H1 (cell line): ENCODE measurements around the gene TCFL5. TPM values are rescaled to one million over a fixed set of nuclear protein-coding genes. Genes with fewer than 3 reads are reported as not detected.

Source experiments
- CTCF ChIA-PET: fragments of 300-600 bp; sonication (Branson Sonifier 250); formaldehyde crosslinking; loops from one replicate; lab custom pipeline; 2021; ENCODE audit not compliant: partially characterized antibody; lab: Charles Lee
- POLR2A ChIA-PET: fragments of 300-600 bp; sonication (Branson Sonifier 250); formaldehyde crosslinking; loops from one replicate; lab custom pipeline; 2021; ENCODE audit warnings: inconsistent platforms; ENCODE audit not compliant: partially characterized antibody; lab: Charles Lee
- DNase-seq, 2 experiments: peaks; one replicate each; pipeline versions ENCODE4 v3.0.0 to v3.0.0-alpha.2; 2010 to 2022; ENCODE audit warnings: low spot score in 2 of 2, low read depth in 1 of 2, mixed read lengths in 1 of 2
- FAIRE-seq: peaks from 2 replicates; lab custom pipeline; 2011; peaks lifted over from hg19 to GRCh38; lab: Jason Lieb, UNC
- H2AFZ ChIP-seq: 2 replicates; pipeline ENCODE4 v1.8.1; 2012; ENCODE audit warnings: low read length, inconsistent platforms
- H2AK5ac ChIP-seq: 2 replicates; pipeline ENCODE4 v1.6.1; 2013; ENCODE audit warnings: low read depth, low read length
- H2BK120ac ChIP-seq: replicated peaks from 2 replicates; pipeline ENCODE3; 2013; ENCODE audit warnings: low read depth, low read length, inconsistent platforms
- H2BK12ac ChIP-seq: 2 replicates; pipeline ENCODE4 v1.6.1; 2013; ENCODE audit warnings: low read depth, low read length
- H2BK15ac ChIP-seq: 2 replicates; pipeline ENCODE4 v1.6.1; 2013; ENCODE audit warnings: low read length
- H2BK20ac ChIP-seq: 2 replicates; pipeline ENCODE4 v1.6.1; 2013; ENCODE audit warnings: low read length
- H2BK5ac ChIP-seq: 2 replicates; pipeline ENCODE4 v1.6.1; 2013; ENCODE audit warnings: low read depth, low read length
- H3K14ac ChIP-seq: 2 replicates; pipeline ENCODE4 v1.6.1; 2013; ENCODE audit warnings: inconsistent platforms; ENCODE audit not compliant: insufficient read length
- H3K18ac ChIP-seq: 2 replicates; pipeline ENCODE4 v1.6.1; 2013; ENCODE audit warnings: low read length; ENCODE audit errors: extremely low read depth
- H3K23ac ChIP-seq: 2 replicates; pipeline ENCODE4 v1.6.1; 2013; ENCODE audit warnings: inconsistent platforms; ENCODE audit not compliant: insufficient read length
- H3K23me2 ChIP-seq: 2 replicates; pipeline ENCODE4 v1.6.1; 2013; ENCODE audit warnings: low read depth, low read length
- H3K27ac ChIP-seq: 2 replicates; pipeline ENCODE4 v1.6.1; 2011; ENCODE audit warnings: low read depth, low read length, inconsistent platforms
- H3K27me3 ChIP-seq, 4 experiments: replicated peaks in 1 of 4; 1 replicate in 1 of 4; 2 replicates in 3 of 4; pipeline versions ENCODE4 v1.6.1 to v1.8.1; 2011 to 2013; ENCODE audit warnings: low read length in 3 of 4, mild to moderate bottlenecking in 3 of 4, inconsistent platforms in 2 of 4, mixed read lengths in 2 of 4, moderate library complexity in 1 of 4; ENCODE audit not compliant: control insufficient read depth in 3 of 4, insufficient read depth in 3 of 4; ENCODE audit errors: extremely low read depth in 1 of 4
- H3K36me3 ChIP-seq, 4 experiments: 2 replicates each; pipeline versions ENCODE4 v1.6.1 to v1.8.1; 2011 to 2013; ENCODE audit warnings: mild to moderate bottlenecking in 4 of 4, low read length in 3 of 4, moderate library complexity in 2 of 4, control low read depth in 1 of 4, inconsistent platforms in 1 of 4; ENCODE audit not compliant: insufficient read depth in 4 of 4, control insufficient read depth in 2 of 4
- H3K4ac ChIP-seq: replicated peaks from 2 replicates; pipeline ENCODE3; 2013; ENCODE audit warnings: low read length, low read depth, mixed read lengths, inconsistent platforms; ENCODE audit not compliant: insufficient read length
- H3K4me1 ChIP-seq, 4 experiments: replicated peaks in 1 of 4; 1 replicate in 1 of 4; 2 replicates in 3 of 4; pipeline versions ENCODE4 v1.6.1 to v1.8.1; 2011 to 2013; ENCODE audit warnings: low read length in 3 of 4, inconsistent platforms in 2 of 4, mixed read lengths in 1 of 4; ENCODE audit not compliant: insufficient read depth in 4 of 4, control insufficient read depth in 3 of 4
- H3K4me2 ChIP-seq, 2 experiments: 2 replicates each; pipeline versions ENCODE4 v1.6.1 to v1.8.1; 2011 to 2013; ENCODE audit warnings: low read depth in 2 of 2, low read length in 2 of 2, control low read depth in 1 of 2, inconsistent platforms in 1 of 2, mild to moderate bottlenecking in 1 of 2; ENCODE audit not compliant: insufficient read depth in 1 of 2
- H3K4me3 ChIP-seq, 4 experiments: fragments of 200-600, 300-600 bp in 1 of 4; sonication (generic), shearing (Covaris generic), sonication (Bioruptor Twin) in 1 of 4; 2 replicates each; pipeline versions ENCODE4 v1.5.1 to v1.8.1; 2011 to 2016; ENCODE audit warnings: low read length in 4 of 4, low read depth in 3 of 4, control low read depth in 2 of 4, inconsistent platforms in 2 of 4, mild to moderate bottlenecking in 2 of 4, mixed read lengths in 1 of 4, moderate library complexity in 1 of 4; ENCODE audit not compliant: insufficient read depth in 2 of 4; ENCODE audit errors: extremely low read depth in 1 of 4
- H3K56ac ChIP-seq: replicated peaks from 2 replicates; pipeline ENCODE3; 2013; ENCODE audit warnings: low read depth, mild to moderate bottlenecking, mixed read lengths, low read length, inconsistent platforms; ENCODE audit not compliant: insufficient read length
- H3K79me1 ChIP-seq: 2 replicates; pipeline ENCODE4 v1.6.1; 2013; ENCODE audit warnings: low read depth, low read length, control low read depth
- H3K79me2 ChIP-seq, 2 experiments: 2 replicates each; pipeline versions ENCODE4 v1.6.1 to v1.8.1; 2012 to 2013; ENCODE audit warnings: low read length in 2 of 2, mild to moderate bottlenecking in 2 of 2, inconsistent platforms in 1 of 2; ENCODE audit not compliant: insufficient read depth in 2 of 2, control insufficient read depth in 1 of 2
- H3K9ac ChIP-seq, 4 experiments: replicated peaks in 1 of 4; 1 replicate in 1 of 4; 2 replicates in 3 of 4; pipeline versions ENCODE4 v1.6.1 to v1.8.1; 2011 to 2013; ENCODE audit warnings: low read depth in 3 of 4, low read length in 3 of 4, control low read depth in 2 of 4, mild to moderate bottlenecking in 2 of 4, moderate library complexity in 2 of 4, inconsistent platforms in 1 of 4; ENCODE audit errors: extremely low read depth in 1 of 4
- H3K9me3 ChIP-seq, 2 experiments: 2 replicates each; pipeline versions ENCODE4 v1.6.1 to v1.8.1; 2012 to 2013; ENCODE audit warnings: mild to moderate bottlenecking in 2 of 2, moderate library complexity in 2 of 2, control low read depth in 1 of 2, inconsistent platforms in 1 of 2, low read depth in 1 of 2, low read length in 1 of 2, mixed read lengths in 1 of 2; ENCODE audit not compliant: insufficient read depth in 2 of 2
- H4K20me1 ChIP-seq, 2 experiments: replicated peaks in 1 of 2; 2 replicates each; pipeline versions ENCODE3 to v1.8.1; 2011 to 2013; ENCODE audit warnings: inconsistent platforms in 2 of 2, low read length in 2 of 2, mild to moderate bottlenecking in 1 of 2; ENCODE audit not compliant: insufficient read depth in 2 of 2, control insufficient read depth in 1 of 2
- H4K5ac ChIP-seq: 2 replicates; pipeline ENCODE4 v1.6.1; 2013; ENCODE audit warnings: low read length, low read depth, mixed read lengths, inconsistent platforms; ENCODE audit not compliant: insufficient read length
- H4K8ac ChIP-seq: 2 replicates; pipeline ENCODE4 v1.8.0; 2013; ENCODE audit warnings: mild to moderate bottlenecking, moderate library complexity, low read length, inconsistent platforms; ENCODE audit not compliant: insufficient read depth; ENCODE audit errors: extremely low read depth
- H4K91ac ChIP-seq: replicated peaks from 2 replicates; pipeline ENCODE3; 2013; ENCODE audit warnings: low read length, mixed read lengths, inconsistent platforms; ENCODE audit not compliant: insufficient read length
- CBX5 ChIP-seq: fragments of 300-800, 300-1000 bp; sonication (generic); IDR thresholded peaks from 2 replicates; pipeline ENCODE4 v1.7.1; 2016; ENCODE audit warnings: antibody characterized with exemption, low read length, low read depth
- FOSL1 ChIP-seq: IDR thresholded peaks from 2 replicates; pipeline ENCODE4 v1.6.1; 2011; ENCODE audit warnings: mild to moderate bottlenecking, low read depth, low read length, moderate library complexity; ENCODE audit not compliant: insufficient read depth
- GABPA ChIP-seq: IDR thresholded peaks from 2 replicates; pipeline ENCODE4 v1.6.1; 2011; ENCODE audit warnings: mild to moderate bottlenecking, low read length, moderate library complexity, borderline replicate concordance; ENCODE audit not compliant: insufficient read depth
- RAD21 ChIP-seq, 2 experiments: IDR thresholded peaks in 1 of 2; conservative IDR thresholded peaks in 1 of 2; 2 replicates each; pipeline ENCODE4 v1.6.1; 2011; ENCODE audit warnings: low read depth in 2 of 2, low read length in 2 of 2, improper control_type of control experiment in 1 of 2, inconsistent platforms in 1 of 2, mild to moderate bottlenecking in 1 of 2, moderate library complexity in 1 of 2
- WGBS, 2 experiments: shearing (Covaris generic) in 1 of 2; methylation state at CpG; one replicate each; pipeline versions ENCODE4 v1.1.6 to v1.1.7; 2013 to 2015; ENCODE audit warnings: low lambda C conversion rate in 2 of 2, mixed read lengths in 2 of 2, inconsistent platforms in 1 of 2, low coverage in 1 of 2, missing lambda C conversion rate in 1 of 2; ENCODE audit not compliant: insufficient replicate concordance in 2 of 2, insufficient coverage in 1 of 2, insufficient read length in 1 of 2; ENCODE audit errors: extremely low coverage in 1 of 2, missing lambda C conversion rate in 1 of 2; 5-methylcytosine and 5-hydroxymethylcytosine counted together
- polyA plus RNA-seq, 7 experiments: library from polyadenylated mRNA; depleted of rRNA in 3 of 7; stranded (reverse) in 5 of 7; unstranded in 2 of 7; fragments of >200 nt in 5 of 7; fragments of 200-250 nt in 2 of 7; gene quantifications; 1 replicate in 5 of 7; 2 replicates in 1 of 7; 4 replicates in 1 of 7; pipeline versions ENCODE4 v1.2.1 to v1.2.3, GENCODE V29; 2011 to 2013; ENCODE audit warnings: missing spikeins in 2 of 7, mixed read lengths in 2 of 7
- total RNA-seq: library from RNA; stranded (reverse); fragmentation: NEBNext Ultra II Directional; extraction: Animal tissue kit (Norgen Biotek cat#: 25700); gene quantifications from 2 replicates; pipeline ENCODE4 v1.2.1, GENCODE V29; 2021
- TF ChIP-seq, protein P1 (sequence below): IDR thresholded peaks from 2 replicates; pipeline ENCODE4 v1.6.1; 2012; ENCODE audit warnings: inconsistent platforms
- TF ChIP-seq, protein P2 (sequence below): IDR thresholded peaks from 2 replicates; pipeline ENCODE4 v1.6.1; 2011; ENCODE audit warnings: low read length, improper control_type of control experiment

Gene TCFL5
- total and polyA plus RNA-seq, 2 of the 8 experiments (the other 6 are each of a cell fraction or from before 2014, with no cell fraction given): 6.2 to 15.0 TPM

DNA sequence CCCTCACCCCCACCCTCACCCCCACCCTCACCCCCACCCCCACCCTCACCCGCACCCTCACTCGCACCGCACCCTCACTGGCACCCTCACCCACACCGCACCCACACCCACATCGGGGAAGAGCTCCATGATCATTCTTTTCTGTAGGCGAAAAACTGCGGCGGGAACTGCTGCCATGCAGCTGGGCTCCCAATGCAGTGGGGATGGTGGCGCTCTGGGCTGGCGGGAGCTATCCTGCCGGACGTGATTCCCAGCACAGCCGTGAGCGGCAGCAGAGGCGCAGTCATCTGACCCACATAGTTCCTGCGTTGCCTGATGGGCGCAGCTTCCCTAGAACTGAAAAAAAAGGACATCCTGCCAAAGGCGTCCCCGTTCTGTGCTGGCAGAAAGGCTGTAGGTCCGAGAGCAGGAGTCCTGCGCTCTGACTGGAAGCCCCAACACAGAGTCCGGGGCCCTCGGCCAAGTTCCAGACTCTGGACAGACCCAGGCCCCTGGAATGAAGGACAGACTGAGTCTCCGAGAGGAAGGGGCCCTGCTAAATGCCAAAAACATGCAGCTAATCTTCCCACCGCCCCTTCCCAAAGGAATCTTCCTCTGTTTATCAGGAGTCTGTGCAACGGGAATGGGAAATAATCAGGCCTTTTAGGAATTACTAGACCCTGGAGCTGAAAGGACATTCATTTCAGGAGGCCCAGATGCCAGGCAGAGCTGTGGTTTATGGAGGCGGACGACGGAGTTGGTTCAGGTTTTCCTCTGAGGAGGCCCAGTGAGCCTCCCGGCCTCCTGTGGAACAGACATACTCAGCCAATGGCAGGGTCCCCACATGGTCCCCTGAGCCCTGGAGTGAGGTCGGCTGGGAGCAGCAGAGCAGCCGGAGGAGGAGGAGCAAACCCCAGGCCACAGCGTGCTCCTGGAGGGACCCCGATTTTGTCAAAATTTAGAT lies 14.1 kb upstream of the TCFL5 start:
- CTCF ChIA-PET: interaction anchor here (0.6 to 4.9 kb wide), 19 partner anchors 9 to 304 kb away, joined by 3 to 31 read pairs (median 4); no protein-coding TSS in a partner anchor
- WGBS, 2 experiments: 86% methylated on average over 31 of the region's 34 CpGs; no CpG with 5 or more reads in 1 of the 2 experiments

More for the DNA sequence above, 14.1 kb upstream of the TCFL5 start:
- no peaks in the 10 kb centered on the region for H3K27me3 ChIP-seq
- H3K79me2 ChIP-seq: no peaks in the 10 kb centered on the region
- H3K27ac ChIP-seq: no peak overlapping the region
- no peak overlapping the region for H3K56ac ChIP-seq
- H2BK20ac ChIP-seq: no peak overlapping the region
- no peak overlapping the region for H2BK15ac ChIP-seq
- H3K4me2 ChIP-seq: no peak overlapping the region
- no peak overlapping the region for H3K14ac ChIP-seq
- H2BK12ac ChIP-seq: no peak overlapping the region
- H2BK120ac ChIP-seq: no peak overlapping the region
- peak overlapping the region; percentile 17 for H4K91ac ChIP-seq
- H3K4ac ChIP-seq: no peak overlapping the region
- H2BK5ac ChIP-seq: no peak overlapping the region
- no peaks in the 10 kb centered on the region for H3K79me1 ChIP-seq
- 0 out of 2 replicates have a peak overlapping the region, but pooled peaks have one; percentile 24 for H2AK5ac ChIP-seq
- H3K36me3 ChIP-seq: no peaks in the 10 kb centered on the region
- no peak for DNase-seq
- no peaks in the 10 kb centered on the region; the same call in 1 of the 2 replicates for H3K23me2 ChIP-seq
- TF ChIP-seq RAD21 (IDR thresholded peaks at IDR 0.05 in 1 of 2, conservative IDR thresholded peaks at IDR 0.05 in 1 of 2; ENCODE audit: low read depth in 2 of 2, low read length in 2 of 2) (no peak), FOSL1 (no peak), CBX5 (no peak), GABPA (peak; percentile 19; the same call in 1 of the 2 replicates)
- TF ChIP-seq, protein P1, sequence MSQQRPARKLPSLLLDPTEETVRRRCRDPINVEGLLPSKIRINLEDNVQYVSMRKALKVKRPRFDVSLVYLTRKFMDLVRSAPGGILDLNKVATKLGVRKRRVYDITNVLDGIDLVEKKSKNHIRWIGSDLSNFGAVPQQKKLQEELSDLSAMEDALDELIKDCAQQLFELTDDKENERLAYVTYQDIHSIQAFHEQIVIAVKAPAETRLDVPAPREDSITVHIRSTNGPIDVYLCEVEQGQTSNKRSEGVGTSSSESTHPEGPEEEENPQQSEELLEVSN: 0 out of 2 replicates have a peak, but pooled peaks have one; percentile 23
- TF ChIP-seq, protein P2, sequence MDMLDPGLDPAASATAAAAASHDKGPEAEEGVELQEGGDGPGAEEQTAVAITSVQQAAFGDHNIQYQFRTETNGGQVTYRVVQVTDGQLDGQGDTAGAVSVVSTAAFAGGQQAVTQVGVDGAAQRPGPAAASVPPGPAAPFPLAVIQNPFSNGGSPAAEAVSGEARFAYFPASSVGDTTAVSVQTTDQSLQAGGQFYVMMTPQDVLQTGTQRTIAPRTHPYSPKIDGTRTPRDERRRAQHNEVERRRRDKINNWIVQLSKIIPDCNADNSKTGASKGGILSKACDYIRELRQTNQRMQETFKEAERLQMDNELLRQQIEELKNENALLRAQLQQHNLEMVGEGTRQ: peak; percentile 33; the same call in 1 of the 2 replicates
- no peaks in the 10 kb centered on the region; a peak in 1 of 4 replicates for H3K9me3 ChIP-seq
- H3K9ac ChIP-seq: no peak overlapping the region
- no peak overlapping the region for H3K4me3 ChIP-seq
- H3K4me1 ChIP-seq: peaks cover 0 to 3% (median 0%) of the 10 kb centered on the region in 4 experiments; a peak in 3 of 7 replicates
- peaks cover 0 to 2% of the 10 kb centered on the region in 2 experiments for H4K20me1 ChIP-seq
- H3K18ac ChIP-seq: no peak overlapping the region
- H4K8ac ChIP-seq: peak overlapping the region; percentile 43
- H2AFZ ChIP-seq: no peak overlapping the region
- no peak overlapping the region for H4K5ac ChIP-seq
- no peak for FAIRE-seq
- no peak overlapping the region for H3K23ac ChIP-seq
- POLR2A ChIA-PET: interaction anchor here (0.6 to 4.1 kb wide), 13 partner anchors 11 to 176 kb away, joined by 3 to 35 read pairs (median 5); partner anchors contain the start of genes DIDO1 and TCFL5
